GM12801 (cell line): ENCODE data around the gene PFKFB1.

Source experiments
- TF ChIP-seq, protein P1 (sequence below): IDR thresholded peaks from one replicate; pipeline ENCODE4 v1.5.1; 2011; ENCODE audit warnings: control low read depth; ENCODE audit not compliant: insufficient read length; ENCODE audit errors: extremely low read depth

The PFKFB1 gene

DNA sequence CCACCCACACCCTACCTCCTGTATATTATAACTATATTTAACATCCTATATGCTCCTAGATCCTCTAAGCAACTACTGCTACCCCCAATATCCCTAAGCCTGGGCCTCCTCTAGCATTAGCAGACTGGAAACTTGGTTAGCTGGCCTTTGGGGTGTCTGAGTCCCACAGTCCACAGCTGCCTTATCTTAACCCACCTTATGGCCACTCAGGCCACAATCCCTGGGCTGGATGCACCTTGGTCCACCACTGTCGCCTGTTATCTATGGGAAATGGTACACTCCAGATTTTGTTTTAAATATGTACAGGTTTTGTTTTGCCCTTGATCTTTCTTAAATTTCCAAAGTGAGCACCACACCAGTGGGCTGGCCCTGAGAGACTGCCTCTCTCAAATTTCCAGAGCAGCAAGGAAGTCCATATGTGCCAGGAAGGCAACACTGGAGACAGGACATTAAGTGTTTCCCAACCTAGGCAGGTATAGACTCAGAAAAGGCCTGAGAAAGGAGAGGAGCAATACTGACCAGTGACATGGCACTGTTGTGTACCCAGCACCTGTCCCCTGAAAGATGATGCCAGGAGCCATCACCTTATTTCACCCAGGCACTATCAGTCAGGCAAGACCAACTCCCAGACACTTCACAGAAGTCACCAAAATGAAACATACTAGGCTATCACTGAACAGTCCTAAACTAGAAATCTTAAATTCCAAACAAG lies 921 bp downstream of the PFKFB1 start:
- TF ChIP-seq, protein P1, sequence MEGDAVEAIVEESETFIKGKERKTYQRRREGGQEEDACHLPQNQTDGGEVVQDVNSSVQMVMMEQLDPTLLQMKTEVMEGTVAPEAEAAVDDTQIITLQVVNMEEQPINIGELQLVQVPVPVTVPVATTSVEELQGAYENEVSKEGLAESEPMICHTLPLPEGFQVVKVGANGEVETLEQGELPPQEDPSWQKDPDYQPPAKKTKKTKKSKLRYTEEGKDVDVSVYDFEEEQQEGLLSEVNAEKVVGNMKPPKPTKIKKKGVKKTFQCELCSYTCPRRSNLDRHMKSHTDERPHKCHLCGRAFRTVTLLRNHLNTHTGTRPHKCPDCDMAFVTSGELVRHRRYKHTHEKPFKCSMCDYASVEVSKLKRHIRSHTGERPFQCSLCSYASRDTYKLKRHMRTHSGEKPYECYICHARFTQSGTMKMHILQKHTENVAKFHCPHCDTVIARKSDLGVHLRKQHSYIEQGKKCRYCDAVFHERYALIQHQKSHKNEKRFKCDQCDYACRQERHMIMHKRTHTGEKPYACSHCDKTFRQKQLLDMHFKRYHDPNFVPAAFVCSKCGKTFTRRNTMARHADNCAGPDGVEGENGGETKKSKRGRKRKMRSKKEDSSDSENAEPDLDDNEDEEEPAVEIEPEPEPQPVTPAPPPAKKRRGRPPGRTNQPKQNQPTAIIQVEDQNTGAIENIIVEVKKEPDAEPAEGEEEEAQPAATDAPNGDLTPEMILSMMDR, result no peak

DNA sequence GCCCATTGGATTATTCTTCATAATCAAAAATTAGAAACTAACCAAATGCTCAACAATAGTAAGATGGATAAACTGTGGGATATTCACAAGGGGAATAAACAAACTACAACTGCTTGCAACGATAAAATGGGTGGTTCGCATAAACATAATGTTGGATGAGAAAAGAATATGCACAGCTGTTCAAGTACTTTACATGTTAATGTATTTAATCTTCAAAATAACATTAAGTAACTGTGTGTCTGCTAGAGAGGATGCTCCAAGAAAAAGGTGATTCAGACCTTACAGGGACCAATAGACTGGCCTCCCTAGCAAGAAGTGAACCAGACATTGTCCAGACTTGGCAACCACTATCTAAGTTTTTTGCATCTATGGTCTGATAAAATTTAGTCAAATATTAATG lies 2.3 kb downstream of the PFKFB1 start:
- TF ChIP-seq, protein P1, result no peak

DNA sequence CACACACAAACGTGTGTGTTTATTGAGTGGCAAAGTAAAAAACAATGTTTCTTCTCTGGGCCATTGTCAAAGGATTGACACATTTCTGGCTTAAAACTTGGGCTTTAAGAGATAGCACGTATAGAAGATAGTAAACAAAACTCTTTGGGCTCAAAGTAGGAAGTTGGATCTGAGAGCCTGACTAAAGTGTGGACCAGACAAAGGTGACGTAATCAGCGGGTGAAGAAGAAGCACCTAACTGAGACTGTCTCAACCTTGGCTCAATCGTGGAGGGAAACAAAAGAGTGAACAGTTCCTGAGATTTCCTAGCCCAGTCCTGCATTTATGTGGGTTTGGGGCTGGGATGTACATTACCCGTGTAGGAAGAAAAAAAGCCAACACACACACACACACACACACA lies 13.7 kb downstream of the PFKFB1 start:
- TF ChIP-seq, protein P1, result no peak

DNA sequence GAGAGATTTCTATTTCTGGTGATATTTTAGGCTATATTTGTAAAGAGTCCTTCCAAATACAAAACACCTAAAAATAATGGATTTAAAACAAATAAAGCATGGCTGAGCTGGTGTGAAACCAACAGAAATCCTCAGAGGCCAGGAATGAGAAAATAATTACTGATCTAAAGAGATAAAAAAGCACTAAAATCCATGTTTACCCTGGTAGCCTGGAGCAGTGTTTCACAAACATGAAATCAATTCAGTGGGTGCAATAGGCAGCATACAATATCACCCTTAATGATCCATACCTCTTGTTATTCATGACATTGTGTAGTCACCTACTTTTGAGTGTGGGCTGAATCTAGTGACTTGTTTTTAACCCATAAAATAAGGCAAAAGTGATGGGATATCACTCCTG lies 14.6 kb downstream of the PFKFB1 start:
- TF ChIP-seq, protein P1, result no peak

DNA sequence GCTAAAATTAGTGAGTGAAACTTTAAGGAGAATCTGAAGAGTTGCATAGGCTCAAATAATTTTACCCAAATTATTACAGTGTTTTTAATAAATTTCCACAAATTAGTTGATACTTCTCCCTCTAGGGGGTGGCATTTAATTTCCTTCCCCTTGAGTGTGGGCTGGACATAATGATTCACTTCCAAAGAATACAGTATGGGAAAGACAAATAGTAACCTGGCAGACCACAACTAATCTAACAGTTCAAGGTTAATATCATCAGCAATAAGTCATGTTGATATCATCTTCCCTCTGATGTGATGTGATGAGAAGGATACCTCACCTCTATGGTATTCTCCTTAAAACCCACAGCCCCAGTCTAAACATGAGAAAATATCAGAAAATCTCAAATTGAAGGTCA lies 15.5 kb downstream of the PFKFB1 start:
- TF ChIP-seq, protein P1, result no peak

DNA sequence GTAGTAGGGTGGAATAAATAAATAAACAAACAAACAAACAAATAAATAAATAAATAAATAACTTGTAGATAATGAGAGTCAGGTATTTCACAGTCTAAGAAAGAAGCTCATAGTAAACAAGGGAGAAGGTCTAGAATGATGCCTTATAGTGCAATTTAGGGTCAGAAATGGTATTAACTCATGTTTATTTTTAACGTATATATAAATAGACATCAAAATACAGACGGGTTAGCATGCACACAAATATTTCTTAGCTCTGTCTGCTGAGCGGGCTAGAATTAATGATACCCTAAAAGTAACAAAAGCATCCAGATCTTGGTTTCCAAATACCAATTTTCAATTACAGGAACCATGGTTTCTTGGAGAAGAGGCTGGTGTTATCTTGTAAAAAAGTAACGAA lies 16.6 kb downstream of the PFKFB1 start:
- TF ChIP-seq, protein P1, result no peak

DNA sequence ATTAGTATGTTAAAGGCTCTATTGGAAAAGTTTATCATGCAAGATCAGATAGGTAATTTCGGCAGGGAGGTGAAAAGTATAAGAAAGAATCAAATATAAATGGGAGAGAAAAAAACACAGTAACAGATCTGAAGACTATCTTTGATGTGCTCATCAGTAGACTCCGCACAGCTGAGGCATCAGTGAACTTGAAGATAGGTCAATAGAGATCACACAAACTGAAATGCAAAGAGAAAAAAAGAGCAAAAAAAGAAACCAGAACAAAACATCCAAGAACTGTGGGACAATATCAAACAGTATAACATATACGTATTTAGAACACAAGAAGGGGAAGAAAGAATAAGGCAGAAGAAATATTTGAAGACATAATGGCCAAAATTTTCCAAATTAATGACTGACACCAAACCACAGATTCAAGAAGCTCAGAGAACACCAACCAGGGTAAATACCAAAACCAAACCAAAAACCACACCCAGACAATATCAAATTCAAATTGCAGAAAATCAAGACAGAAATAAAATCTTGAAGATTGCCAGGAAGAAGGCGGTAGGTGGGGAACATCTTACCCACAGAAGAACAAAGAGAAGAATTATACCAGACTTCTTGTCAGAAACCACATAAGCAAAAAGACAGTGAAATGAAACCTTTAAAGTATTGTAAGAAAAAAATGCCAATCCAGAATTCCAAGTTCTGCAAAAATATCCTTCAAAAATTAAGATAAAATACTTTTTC lies 29.1 kb downstream of the PFKFB1 start:
- TF ChIP-seq, protein P1, result no peak
